Caco-2 (cell line): ENCODE data around the gene ZNF77. TPM values are rescaled to one million over a fixed set of nuclear protein-coding genes. Genes with fewer than 3 reads are reported as not detected.

Experiments used
- BruUV-seq: library from RNA; stranded (reverse); fragments of 400-500 nt; replicated peaks from 2 replicates; lab custom pipeline; 2021; lab: Mats Ljungman, UMichigan
- CTCF ChIA-PET: fragments of 300-600 bp; sonication (Branson Sonifier 250); formaldehyde crosslinking; loops from one replicate; lab custom pipeline; 2022; ENCODE audit warnings: antibody characterized with exemption; lab: Charles Lee
- POLR2A ChIA-PET: fragments of 300-600 bp; sonication (Branson Sonifier 250); formaldehyde crosslinking; loops from one replicate; lab custom pipeline; 2022; ENCODE audit warnings: antibody characterized with exemption; lab: Charles Lee
- DNase-seq, 2 experiments: peaks; one replicate each; pipeline versions ENCODE4 v3.0.0 to v3.0.0-alpha.2; 2020 to 2022
- H3K27me3 ChIP-seq: replicated peaks from 2 replicates; pipeline ENCODE4 v1.6.0; 2011; ENCODE audit warnings: low read length; ENCODE audit not compliant: control insufficient read depth, insufficient read depth
- H3K36me3 ChIP-seq: 2 replicates; pipeline ENCODE4 v1.5.1; 2011; ENCODE audit warnings: low read length; ENCODE audit not compliant: control insufficient read depth, insufficient read depth
- H3K4me1 ChIP-seq: fragments of 250-450 bp; sonication (Bioruptor Pico); 2 replicates; pipeline ENCODE4 v1.5.1; 2020; ENCODE audit warnings: mild to moderate bottlenecking
- H3K4me3 ChIP-seq: 2 replicates; pipeline ENCODE4 v1.5.1; 2011; ENCODE audit warnings: low read depth, mild to moderate bottlenecking, control low read depth, low read length
- H3K9me3 ChIP-seq: fragments of 250-450 bp; sonication (Bioruptor Pico); 2 replicates; pipeline ENCODE4 v1.5.1; 2020; ENCODE audit warnings: mild to moderate bottlenecking, moderate library complexity
- H3K27ac Mint-ChIP-seq: one replicate; pipeline ENCODE4 v1.8.0; 2022; ENCODE audit warnings: mixed read lengths; ENCODE audit not compliant: unreplicated experiment
- H3K27me3 Mint-ChIP-seq: one replicate; pipeline ENCODE4 v1.8.0; 2022; ENCODE audit warnings: mixed read lengths; ENCODE audit not compliant: insufficient read depth, unreplicated experiment
- H3K36me3 Mint-ChIP-seq: one replicate; pipeline ENCODE4 v1.8.0; 2022; ENCODE audit warnings: mild to moderate bottlenecking, mixed read lengths; ENCODE audit not compliant: insufficient read depth, unreplicated experiment
- H3K4me1 Mint-ChIP-seq: one replicate; pipeline ENCODE4 v1.8.0; 2022; ENCODE audit warnings: low read depth, mixed read lengths; ENCODE audit not compliant: unreplicated experiment
- H3K4me3 Mint-ChIP-seq: one replicate; pipeline ENCODE4 v1.8.0; 2022; ENCODE audit warnings: mild to moderate bottlenecking, moderate library complexity, mixed read lengths; ENCODE audit not compliant: unreplicated experiment
- H3K9me3 Mint-ChIP-seq: one replicate; pipeline ENCODE4 v1.8.0; 2022; ENCODE audit warnings: mixed read lengths; ENCODE audit not compliant: unreplicated experiment
- CTCF ChIP-seq, 2 experiments: fragments of 200-600 bp in 1 of 2; IDR thresholded peaks; 1 replicate in 1 of 2; 2 replicates in 1 of 2; pipeline versions ENCODE4 v1.5.1 to v1.8.0; 2011 to 2022; ENCODE audit warnings: antibody characterized with exemption in 1 of 2, control low read depth in 1 of 2, inconsistent platforms in 1 of 2, low read depth in 1 of 2, low read length in 1 of 2, mild to moderate bottlenecking in 1 of 2, moderate library complexity in 1 of 2; ENCODE audit not compliant: insufficient read depth in 1 of 2, severe bottlenecking in 1 of 2, unreplicated experiment in 1 of 2
- intact Hi-C: fragments of 100-400 bp; cut with micrococcal nuclease; formaldehyde crosslinking; loops from one replicate; pipeline ENCODE4 v1.10.0; 2022; ENCODE audit not compliant: unreplicated experiment
- total RNA-seq: library from RNA; stranded (reverse); gene quantifications from 2 replicates; pipeline ENCODE4 v1.2.3, GENCODE V29; 2022

The ZNF77 gene
- total RNA-seq, 1 experiment from 2014 or later = 6.3 TPM

- POLR2A ChIA-PET = interaction anchor here (0.6 kb wide), 2 partner anchors 80 to 125 kb away, joined by 4 to 6 read pairs; no protein-coding TSS in a partner anchor
- intact Hi-C loops = loop anchor here (2.0 to 5.0 kb wide), 3 partner anchors 66 to 164 kb away; partner anchors contain the start of gene TLE2
Measured at GRCh38 chr19:2963122-2963521, 18.4 kb upstream of the ZNF77 start.

DNA sequence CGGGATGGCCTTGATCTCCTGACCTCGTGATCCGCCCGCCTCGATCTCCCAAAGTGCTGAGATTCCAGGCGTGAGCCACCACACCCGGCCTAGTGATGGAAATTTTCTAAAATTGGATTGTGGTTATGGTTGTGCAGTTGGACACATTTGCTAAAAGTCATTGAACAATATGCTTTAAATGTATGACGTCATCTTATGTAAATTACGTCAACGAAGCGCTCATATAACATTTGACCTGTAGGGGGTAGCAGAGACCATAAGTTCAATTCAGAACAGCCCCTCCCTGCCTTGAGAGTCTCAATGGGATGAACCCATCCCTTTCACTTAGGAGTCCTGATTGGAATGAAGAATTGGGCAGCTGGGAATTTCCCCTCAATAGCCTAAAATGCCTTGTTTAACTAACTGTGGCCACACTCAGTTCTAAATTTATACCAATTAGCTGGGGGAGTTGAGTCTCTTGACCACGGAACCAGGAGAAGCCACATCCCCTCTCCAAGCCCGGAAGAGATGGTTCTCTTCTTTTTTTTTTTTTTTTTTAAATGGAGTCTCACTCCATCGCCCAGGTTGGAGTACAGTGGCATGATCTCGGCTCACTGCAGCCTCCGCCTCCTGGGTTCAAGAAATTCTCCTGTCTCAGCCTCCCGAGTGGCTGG lies 17.4 kb upstream of the ZNF77 start:
- TF ChIP-seq CTCF (IDR thresholded peaks at IDR 0.05; ENCODE audit: insufficient read depth in 1 of 2, low read depth in 1 of 2, low read length in 1 of 2, severe bottlenecking in 1 of 2, unreplicated experiment in 1 of 2) = peak; percentile 44 to 87
- POLR2A ChIA-PET = no interaction called here
- Mint-ChIP-seq H3K9me3 (no peaks in the 10 kb centered on the region), H3K27ac (no peak overlapping the region), H3K36me3 (peaks cover 6% of the 10 kb centered on the region), H3K4me3 (no peak overlapping the region), H3K4me1 (peaks cover 7% of the 10 kb centered on the region), H3K27me3 (no peaks in the 10 kb centered on the region)
- no peaks in the 10 kb centered on the region for H3K9me3 ChIP-seq
- H3K4me1 ChIP-seq = no peaks in the 10 kb centered on the region
- BruUV-seq = no TSS peak
- H3K36me3 ChIP-seq = no peaks in the 10 kb centered on the region
- DNase-seq = peak; percentile 55 to 79
- no peak overlapping the region for H3K4me3 ChIP-seq
- intact Hi-C loops = loop anchor here (1.0 to 5.0 kb wide), 4 partner anchors 67 to 201 kb away; partner anchors contain the start of gene TLE2
- no peaks in the 10 kb centered on the region for H3K27me3 ChIP-seq
- CTCF ChIA-PET = interaction anchor here (0.6 to 1.5 kb wide), 7 partner anchors 11 to 202 kb away, joined by 3 to 11 read pairs (median 4); no protein-coding TSS in a partner anchor

More at GRCh38 chr19:2963122-2963521, 18.4 kb upstream of the ZNF77 start:
- Mint-ChIP-seq H3K27me3 (no peaks in the 10 kb centered on the region), H3K36me3 (peaks cover 6% of the 10 kb centered on the region), H3K4me1 (peaks cover 7% of the 10 kb centered on the region), H3K9me3 (no peaks in the 10 kb centered on the region), H3K4me3 (no peak overlapping the region), H3K27ac (no peak overlapping the region)
- no peak for DNase-seq
- BruUV-seq = no TSS peak
- H3K27me3 ChIP-seq = no peaks in the 10 kb centered on the region
- no peak for TF ChIP-seq CTCF (IDR thresholded peaks at IDR 0.05; ENCODE audit: insufficient read depth in 1 of 2, low read depth in 1 of 2, low read length in 1 of 2, severe bottlenecking in 1 of 2, unreplicated experiment in 1 of 2)
- H3K36me3 ChIP-seq = no peaks in the 10 kb centered on the region
- H3K9me3 ChIP-seq = no peaks in the 10 kb centered on the region
- no peak overlapping the region for H3K4me3 ChIP-seq
- CTCF ChIA-PET = interaction anchor here (0.6 to 1.1 kb wide), 4 partner anchors 14 to 1484 kb away, joined by 3 to 11 read pairs (median 4); partner anchors contain the start of genes C19orf25 and TLE6
- no peaks in the 10 kb centered on the region for H3K4me1 ChIP-seq

GRCh38 chr19:2960120-2960519 lies 15.3 kb upstream of the ZNF77 start:
- Mint-ChIP-seq H3K4me3 (no peak overlapping the region), H3K27ac (no peak overlapping the region), H3K36me3 (peaks cover 6% of the 10 kb centered on the region), H3K27me3 (no peaks in the 10 kb centered on the region), H3K4me1 (peaks cover 7% of the 10 kb centered on the region), H3K9me3 (no peaks in the 10 kb centered on the region)
- POLR2A ChIA-PET = no interaction called here
- no peak for DNase-seq
- Histone ChIP-seq H3K27me3 (no peaks in the 10 kb centered on the region), H3K4me1 (no peaks in the 10 kb centered on the region), H3K36me3 (no peaks in the 10 kb centered on the region), H3K4me3 (no peak overlapping the region), H3K9me3 (no peaks in the 10 kb centered on the region)
- intact Hi-C loops = loop anchor here (5.0 kb wide), 2 partner anchors 147 to 167 kb away; no protein-coding TSS in a partner anchor
- TF ChIP-seq CTCF (IDR thresholded peaks at IDR 0.05; ENCODE audit: insufficient read depth in 1 of 2, low read depth in 1 of 2, low read length in 1 of 2, severe bottlenecking in 1 of 2, unreplicated experiment in 1 of 2) = no peak
- no TSS peak for BruUV-seq
- CTCF ChIA-PET = no interaction called here
